ENCODE data around the gene LDLRAD4. TPM values are rescaled to one million over a fixed set of nuclear protein-coding genes. Genes with fewer than 3 reads are reported as not detected.

LDLRAD4 gene
- total and polyA plus RNA-seq, 9 of the 15 experiments (the other 6 are each of a cell fraction or from before 2014, with no cell fraction given), result 0.01 TPM; not detected in 8

GRCh38 chr18:13420969-13421686, 202.6 kb downstream of the LDLRAD4 start:
- FAIRE-seq (no peak), DNase-seq (ENCODE audit: extremely low read depth in 1 of 4, low spot score in 3 of 4) (no peak), ATAC-seq (peak; percentile 29; the same call in 1 of the 3 replicates)
- whole genome bisulfite sequencing (ENCODE audit: insufficient coverage, low coverage, missing lambda C conversion rate), result 2% methylated on average over 18 of the region's 19 CpGs
- no peaks in the 10 kb centered on the region for H3K4me1 ChIP-seq (replicated peaks in 1 of 2; ENCODE audit: control insufficient read depth in 2 of 2, insufficient read depth in 2 of 2, low read length in 2 of 2)
- no TSS peak for BruUV-seq (replicated peaks)
- peaks cover 3 to 4% of the 10 kb centered on the region in 2 experiments; a peak in 2 of 5 replicates for H3K27me3 ChIP-seq (ENCODE audit: control insufficient read depth in 2 of 2, insufficient read depth in 2 of 2, low read length in 2 of 2)
- H3K9me1 ChIP-seq (ENCODE audit: control insufficient read depth, insufficient read depth, low read length), result no peaks in the 10 kb centered on the region
- POLR2A ChIA-PET, result no interaction called here
- H3K27ac ChIP-seq (ENCODE audit: extremely low read depth, low read depth, low read length), result no peak overlapping the region
- intact Hi-C loops (cut with micrococcal nuclease) (no loop called here), in situ Hi-C loops (cut with MboI) (no loop called here)
- no peak overlapping the region for H3K4me3 ChIP-seq
- no peaks in the 10 kb centered on the region for H4K20me1 ChIP-seq (replicated peaks; ENCODE audit: control insufficient read depth, insufficient read depth, low read length)
- no peaks in the 10 kb centered on the region; the same call in 1 of the 2 replicates for H3K9me3 ChIP-seq (replicated peaks; ENCODE audit: control insufficient read depth, insufficient read depth, low read depth, low read length)
- H3K36me3 ChIP-seq (ENCODE audit: control insufficient read depth, insufficient read depth, low read length), result no peaks in the 10 kb centered on the region
- H3K9ac ChIP-seq (ENCODE audit: insufficient read depth in 1 of 2, low read depth in 2 of 2, low read length in 2 of 2), result no peak overlapping the region
- no peak overlapping the region for H3K4me2 ChIP-seq (ENCODE audit: insufficient read depth, low read length)
- H2AFZ ChIP-seq (ENCODE audit: low read depth, low read length), result no peak overlapping the region
- CTCF ChIA-PET (ENCODE audit: low intra/inter-chr PET ratio), result no interaction called here
- H3K79me2 ChIP-seq (ENCODE audit: control insufficient read depth, insufficient read depth, low read length), result no peaks in the 10 kb centered on the region
- TF ChIP-seq ZBTB26 (CRISPR knock-in tag; IDR thresholded peaks at IDR 0.05) (no peak), TRIM28 (IDR thresholded peaks at IDR 0.05) (no peak), RBFOX2 (IDR thresholded peaks at IDR 0.05; ENCODE audit: low read depth, low read length) (no peak), SRF (CRISPR knock-in tag; IDR thresholded peaks at IDR 0.05) (no peak), TCF7L2 (IDR thresholded peaks at IDR 0.05; ENCODE audit: low read depth, low read length) (no peak), RBM22 (IDR thresholded peaks at IDR 0.05; ENCODE audit: low read depth, low read length, poor library complexity, severe bottlenecking) (no peak), MYC (IDR thresholded peaks at IDR 0.05; ENCODE audit: low read depth, low read length) (no peak), MYC (CRISPR knock-in tag; IDR thresholded peaks at IDR 0.05; ENCODE audit: borderline replicate concordance, low read depth) (no peak)
- TF ChIP-seq, protein P1, sequence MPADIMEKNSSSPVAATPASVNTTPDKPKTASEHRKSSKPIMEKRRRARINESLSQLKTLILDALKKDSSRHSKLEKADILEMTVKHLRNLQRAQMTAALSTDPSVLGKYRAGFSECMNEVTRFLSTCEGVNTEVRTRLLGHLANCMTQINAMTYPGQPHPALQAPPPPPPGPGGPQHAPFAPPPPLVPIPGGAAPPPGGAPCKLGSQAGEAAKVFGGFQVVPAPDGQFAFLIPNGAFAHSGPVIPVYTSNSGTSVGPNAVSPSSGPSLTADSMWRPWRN (IDR thresholded peaks at IDR 0.05; ENCODE audit: low read depth), result no peak
- TF ChIP-seq, protein P2, sequence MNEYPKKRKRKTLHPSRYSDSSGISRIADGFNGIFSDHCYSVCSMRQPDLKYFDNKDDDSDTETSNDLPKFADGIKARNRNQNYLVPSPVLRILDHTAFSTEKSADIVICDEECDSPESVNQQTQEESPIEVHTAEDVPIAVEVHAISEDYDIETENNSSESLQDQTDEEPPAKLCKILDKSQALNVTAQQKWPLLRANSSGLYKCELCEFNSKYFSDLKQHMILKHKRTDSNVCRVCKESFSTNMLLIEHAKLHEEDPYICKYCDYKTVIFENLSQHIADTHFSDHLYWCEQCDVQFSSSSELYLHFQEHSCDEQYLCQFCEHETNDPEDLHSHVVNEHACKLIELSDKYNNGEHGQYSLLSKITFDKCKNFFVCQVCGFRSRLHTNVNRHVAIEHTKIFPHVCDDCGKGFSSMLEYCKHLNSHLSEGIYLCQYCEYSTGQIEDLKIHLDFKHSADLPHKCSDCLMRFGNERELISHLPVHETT (CRISPR knock-in tag; conservative IDR thresholded peaks at IDR 0.05 in 1 of 2, IDR thresholded peaks at IDR 0.05 in 1 of 2), result no peak
- TF ChIP-seq, protein P3, sequence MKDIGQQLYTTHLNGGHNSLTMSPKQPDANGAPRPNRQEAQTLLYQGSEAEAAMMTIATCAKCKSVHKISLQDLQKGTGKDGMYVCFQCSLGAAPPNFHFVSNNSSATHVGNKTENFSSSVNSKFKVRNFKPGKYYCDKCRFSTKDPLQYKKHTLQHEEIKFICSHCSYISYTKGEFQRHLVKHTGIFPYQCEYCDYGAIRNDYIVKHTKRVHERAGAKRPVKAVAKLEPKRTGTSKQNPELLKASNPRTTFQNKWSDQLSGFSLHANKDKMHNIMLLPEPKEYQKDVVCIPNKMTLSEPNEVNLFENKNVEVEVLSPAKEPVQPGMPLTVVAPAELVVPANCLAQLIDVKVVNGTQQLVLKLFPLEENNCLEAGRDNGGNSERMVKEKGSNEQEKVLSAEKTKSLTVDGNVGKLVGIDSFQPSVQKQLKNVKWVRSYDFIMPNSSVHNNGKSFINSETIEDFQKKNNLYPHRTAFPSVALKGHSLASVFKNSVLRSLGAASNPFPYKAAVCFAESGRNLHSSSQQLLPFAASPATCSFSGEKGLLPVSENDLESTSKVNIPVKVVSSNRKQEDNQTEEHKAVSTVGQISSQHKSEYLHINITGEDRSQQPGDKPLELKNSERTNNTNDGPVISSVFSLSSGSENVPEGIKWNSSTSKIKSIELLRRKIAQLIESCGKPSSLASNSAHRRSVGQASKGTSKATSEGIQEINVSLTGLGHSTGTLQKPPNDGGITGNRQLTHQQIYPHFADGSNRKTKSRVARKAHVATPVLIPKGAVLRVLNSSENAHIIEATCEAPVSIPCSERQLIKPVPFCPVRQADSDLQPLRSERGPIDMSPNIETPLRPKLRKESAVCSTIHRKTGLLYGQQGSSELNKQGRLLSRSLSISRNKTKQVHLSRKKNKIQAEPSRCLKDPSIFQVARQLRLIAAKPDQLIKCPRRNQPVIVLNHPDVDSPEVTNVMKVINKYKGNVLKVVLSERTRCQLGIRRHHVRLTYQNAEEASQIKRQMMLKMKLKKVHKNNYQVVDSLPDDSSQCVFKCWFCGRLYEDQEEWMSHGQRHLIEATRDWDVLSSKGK (CRISPR knock-in tag; IDR thresholded peaks at IDR 0.05), result no peak
- TF ChIP-seq, protein P4, sequence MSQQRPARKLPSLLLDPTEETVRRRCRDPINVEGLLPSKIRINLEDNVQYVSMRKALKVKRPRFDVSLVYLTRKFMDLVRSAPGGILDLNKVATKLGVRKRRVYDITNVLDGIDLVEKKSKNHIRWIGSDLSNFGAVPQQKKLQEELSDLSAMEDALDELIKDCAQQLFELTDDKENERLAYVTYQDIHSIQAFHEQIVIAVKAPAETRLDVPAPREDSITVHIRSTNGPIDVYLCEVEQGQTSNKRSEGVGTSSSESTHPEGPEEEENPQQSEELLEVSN (IDR thresholded peaks at IDR 0.05; ENCODE audit: borderline replicate concordance in 1 of 2, extremely low read depth in 1 of 2, insufficient read depth in 1 of 2, insufficient read length in 1 of 2, low read depth in 1 of 2, low read length in 1 of 2, poor library complexity in 1 of 2, severe bottlenecking in 1 of 2), result no peak

All from K562 (cell line).